Loucy (cell line): ENCODE measurements around the gene CADM2.

Source experiments
- EZH2phosphoT487 ChIP-seq: fragments of 200-600 bp; IDR thresholded peaks from 2 replicates; pipeline ENCODE4 v1.6.1; 2018; ENCODE audit warnings: antibody characterized with exemption, mild to moderate bottlenecking, moderate library complexity, borderline replicate concordance
- TF ChIP-seq, protein P1 (sequence below): fragments of 200-600 bp; sonication (generic); conservative IDR thresholded peaks from 2 replicates; pipeline ENCODE4 v1.5.1; 2014; ENCODE audit warnings: mild to moderate bottlenecking, antibody characterized with exemption, low read length

DNA sequence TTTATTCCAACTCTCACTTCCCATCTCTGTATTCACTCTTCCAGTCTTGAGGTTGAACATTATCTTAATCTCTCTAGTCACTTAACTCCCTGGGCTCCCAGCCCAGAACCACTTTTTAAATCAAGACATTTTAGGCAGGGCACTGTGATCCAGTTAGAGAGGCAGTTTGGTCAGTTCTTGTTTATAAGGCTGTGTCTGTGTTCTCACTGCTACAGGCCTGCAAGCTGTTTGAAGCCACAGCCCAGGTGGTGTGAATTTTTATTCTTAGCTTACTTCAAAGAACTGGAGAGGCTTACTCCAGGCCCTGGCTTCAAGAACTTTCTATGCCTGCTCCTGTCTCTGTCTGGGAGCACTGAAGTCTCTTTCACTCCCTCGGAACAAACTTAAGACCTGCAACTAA is 906.1 kb downstream of the CADM2 start:
- TF ChIP-seq, protein P1, sequence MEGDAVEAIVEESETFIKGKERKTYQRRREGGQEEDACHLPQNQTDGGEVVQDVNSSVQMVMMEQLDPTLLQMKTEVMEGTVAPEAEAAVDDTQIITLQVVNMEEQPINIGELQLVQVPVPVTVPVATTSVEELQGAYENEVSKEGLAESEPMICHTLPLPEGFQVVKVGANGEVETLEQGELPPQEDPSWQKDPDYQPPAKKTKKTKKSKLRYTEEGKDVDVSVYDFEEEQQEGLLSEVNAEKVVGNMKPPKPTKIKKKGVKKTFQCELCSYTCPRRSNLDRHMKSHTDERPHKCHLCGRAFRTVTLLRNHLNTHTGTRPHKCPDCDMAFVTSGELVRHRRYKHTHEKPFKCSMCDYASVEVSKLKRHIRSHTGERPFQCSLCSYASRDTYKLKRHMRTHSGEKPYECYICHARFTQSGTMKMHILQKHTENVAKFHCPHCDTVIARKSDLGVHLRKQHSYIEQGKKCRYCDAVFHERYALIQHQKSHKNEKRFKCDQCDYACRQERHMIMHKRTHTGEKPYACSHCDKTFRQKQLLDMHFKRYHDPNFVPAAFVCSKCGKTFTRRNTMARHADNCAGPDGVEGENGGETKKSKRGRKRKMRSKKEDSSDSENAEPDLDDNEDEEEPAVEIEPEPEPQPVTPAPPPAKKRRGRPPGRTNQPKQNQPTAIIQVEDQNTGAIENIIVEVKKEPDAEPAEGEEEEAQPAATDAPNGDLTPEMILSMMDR, result no peak
- TF ChIP-seq EZH2phosphoT487, result no peak
